H9 (cell line): ENCODE data around the gene TRMT61A. TPM values are rescaled to one million over a fixed set of nuclear protein-coding genes. Genes with fewer than 3 reads are reported as not detected.
A peak's percentile ranks its signal among the peaks of the same experiment; 100 is the strongest.

ENCODE experiments used
- DNase-seq: peaks from one replicate; pipeline ENCODE4 v3.0.0-alpha.2; 2017
- H2AFZ ChIP-seq: one replicate; pipeline ENCODE4 v1.6.1; 2013; ENCODE audit warnings: mild to moderate bottlenecking, low read length, control low read depth, moderate library complexity
- H2AK5ac ChIP-seq: 2 replicates; pipeline ENCODE4 v1.6.1; 2013; ENCODE audit warnings: low read length, control low read depth, mixed read lengths; ENCODE audit not compliant: insufficient read length
- H2BK120ac ChIP-seq: one replicate; pipeline ENCODE4 v1.6.1; 2013; ENCODE audit warnings: low read depth, mild to moderate bottlenecking, low read length, control low read depth, inconsistent platforms; ENCODE audit not compliant: poor library complexity, severe bottlenecking
- H2BK12ac ChIP-seq: 2 replicates; pipeline ENCODE4 v1.6.1; 2013; ENCODE audit warnings: low read length, control low read depth, mixed read lengths, low read depth; ENCODE audit not compliant: insufficient read length
- H2BK15ac ChIP-seq: 2 replicates; pipeline ENCODE4 v1.6.1; 2013; ENCODE audit warnings: low read depth, low read length, control low read depth
- H2BK20ac ChIP-seq: one replicate; pipeline ENCODE4 v1.6.1; 2013; ENCODE audit warnings: low read depth, mild to moderate bottlenecking, low read length, control low read depth, inconsistent platforms; ENCODE audit not compliant: poor library complexity, severe bottlenecking
- H2BK5ac ChIP-seq: 2 replicates; pipeline ENCODE4 v1.6.1; 2013; ENCODE audit warnings: low read length, control low read depth, mixed read lengths; ENCODE audit not compliant: insufficient read length
- H3K14ac ChIP-seq: 2 replicates; pipeline ENCODE4 v1.6.1; 2013; ENCODE audit warnings: low read length, control low read depth; ENCODE audit not compliant: insufficient read depth
- H3K18ac ChIP-seq: 2 replicates; pipeline ENCODE4 v1.6.1; 2013; ENCODE audit warnings: low read depth, mild to moderate bottlenecking, mixed read lengths, low read length, control low read depth; ENCODE audit not compliant: insufficient read length
- H3K23ac ChIP-seq: 2 replicates; pipeline ENCODE4 v1.6.1; 2013; ENCODE audit warnings: low read length, control low read depth, mixed read lengths, low read depth; ENCODE audit not compliant: insufficient read length
- H3K23me2 ChIP-seq: 2 replicates; pipeline ENCODE4 v1.6.1; 2013; ENCODE audit warnings: low read depth, mild to moderate bottlenecking, mixed read lengths, low read length, control low read depth; ENCODE audit not compliant: insufficient read length, poor library complexity, severe bottlenecking
- H3K27ac ChIP-seq: 2 replicates; pipeline ENCODE4 v1.5.1; 2013; ENCODE audit warnings: low read length, control low read depth, mixed read lengths, low read depth; ENCODE audit not compliant: insufficient read length
- H3K27me3 ChIP-seq: 2 replicates; pipeline ENCODE4 v1.6.1; 2013; ENCODE audit warnings: low read length, control low read depth, inconsistent platforms; ENCODE audit not compliant: insufficient read depth
- H3K4ac ChIP-seq: 2 replicates; pipeline ENCODE4 v1.6.1; 2013; ENCODE audit warnings: low read depth, mild to moderate bottlenecking, control low read depth, inconsistent platforms, low read length, moderate library complexity
- H3K4me1 ChIP-seq: 2 replicates; pipeline ENCODE4 v1.6.1; 2013; ENCODE audit warnings: low read length, control low read depth, inconsistent platforms; ENCODE audit not compliant: insufficient read depth
- H3K4me2 ChIP-seq: 2 replicates; pipeline ENCODE4 v1.6.1; 2013; ENCODE audit warnings: low read length, control low read depth, mixed read lengths; ENCODE audit not compliant: insufficient read length, insufficient read depth
- H3K56ac ChIP-seq: 2 replicates; pipeline ENCODE4 v1.6.1; 2013; ENCODE audit warnings: low read depth, mild to moderate bottlenecking, mixed read lengths, low read length, control low read depth; ENCODE audit not compliant: insufficient read length
- H3K79me1 ChIP-seq: 2 replicates; pipeline ENCODE4 v1.6.1; 2013; ENCODE audit warnings: low read depth, mild to moderate bottlenecking, moderate library complexity, low read length, control low read depth, inconsistent platforms; ENCODE audit not compliant: insufficient read depth, poor library complexity, severe bottlenecking
- H3K79me2 ChIP-seq: 2 replicates; pipeline ENCODE4 v1.6.1; 2013; ENCODE audit warnings: low read length, control low read depth, inconsistent platforms; ENCODE audit not compliant: insufficient read depth
- H3K9ac ChIP-seq: 2 replicates; pipeline ENCODE4 v1.6.1; 2013; ENCODE audit warnings: low read length, control low read depth, mixed read lengths; ENCODE audit not compliant: insufficient read length; ENCODE audit errors: extremely low read depth
- H3K9me3 ChIP-seq: one replicate; pipeline ENCODE4 v1.6.1; 2013; ENCODE audit warnings: low read depth, low read length, inconsistent platforms; ENCODE audit not compliant: control insufficient read depth
- H3T11ph ChIP-seq: one replicate; pipeline ENCODE4 v1.6.1; 2013; ENCODE audit warnings: mild to moderate bottlenecking, low read length, control low read depth, inconsistent platforms
- H4K20me1 ChIP-seq: one replicate; pipeline ENCODE4 v1.6.1; 2013; ENCODE audit not compliant: control insufficient read depth, insufficient read length, insufficient read depth
- H4K5ac ChIP-seq: 2 replicates; pipeline ENCODE4 v1.6.1; 2013; ENCODE audit warnings: low read depth, mild to moderate bottlenecking, mixed read lengths, low read length, control low read depth; ENCODE audit not compliant: insufficient read length
- H4K8ac ChIP-seq: replicated peaks from 2 replicates; pipeline ENCODE4 v1.6.1; 2013; ENCODE audit warnings: low read length, control low read depth, mixed read lengths, low read depth; ENCODE audit not compliant: insufficient read length
- H4K91ac ChIP-seq: 2 replicates; pipeline ENCODE4 v1.6.1; 2013; ENCODE audit warnings: low read depth, mild to moderate bottlenecking, moderate library complexity, mixed read lengths, low read length, control low read depth; ENCODE audit not compliant: insufficient read length
- H3K27ac Mint-ChIP-seq, 3 experiments: 2 replicates in 2 of 3; 3 replicates in 1 of 3; pipeline ENCODE4 v1.8.0; 2020 to 2021; ENCODE audit warnings: mixed read lengths in 3 of 3, mild to moderate bottlenecking in 1 of 3, moderate library complexity in 1 of 3
- H3K27me3 Mint-ChIP-seq: 2 replicates; pipeline ENCODE4 v1.8.0; 2021; ENCODE audit warnings: low read depth, mild to moderate bottlenecking, moderate library complexity, mixed read lengths
- H3K36me3 Mint-ChIP-seq, 3 experiments: 2 replicates in 2 of 3; 3 replicates in 1 of 3; pipeline ENCODE4 v1.8.0; 2020 to 2021; ENCODE audit warnings: low read depth in 3 of 3, mixed read lengths in 3 of 3; ENCODE audit not compliant: insufficient read depth in 1 of 3
- H3K4me1 Mint-ChIP-seq, 2 experiments: 2 replicates each; pipeline ENCODE4 v1.8.0; 2020; ENCODE audit warnings: mixed read lengths in 2 of 2
- H3K4me3 Mint-ChIP-seq, 2 experiments: 2 replicates in 1 of 2; 3 replicates in 1 of 2; pipeline ENCODE4 v1.8.0; 2020 to 2021; ENCODE audit warnings: mild to moderate bottlenecking in 2 of 2, mixed read lengths in 2 of 2, moderate library complexity in 1 of 2
- H3K9me3 Mint-ChIP-seq, 2 experiments: 2 replicates in 1 of 2; 3 replicates in 1 of 2; pipeline ENCODE4 v1.8.0; 2020; ENCODE audit warnings: mild to moderate bottlenecking in 2 of 2, mixed read lengths in 2 of 2, moderate library complexity in 1 of 2
- WGBS: extraction: QIAGEN DNeasy Blood & Tissue Kit; methylation state at CpG from one replicate; pipeline ENCODE4 v1.1.7; 2013; ENCODE audit warnings: missing lambda C conversion rate, low lambda C conversion rate, mixed read lengths; ENCODE audit not compliant: insufficient read length; ENCODE audit errors: extremely low coverage; 5-methylcytosine and 5-hydroxymethylcytosine counted together
- total RNA-seq: library from RNA; stranded (reverse); gene quantifications from 2 replicates; pipeline ENCODE4 v1.2.1, GENCODE V29; 2021
- TF ChIP-seq, protein P1 (sequence below): fragments of 200-600 bp; sonication (generic); conservative IDR thresholded peaks from 3 replicates; pipeline ENCODE4 v1.8.0; 2021; ENCODE audit warnings: antibody characterized with exemption, mild to moderate bottlenecking

The TRMT61A gene
- total RNA-seq, 1 experiment from 2014 or later: 21.9 TPM

DNA sequence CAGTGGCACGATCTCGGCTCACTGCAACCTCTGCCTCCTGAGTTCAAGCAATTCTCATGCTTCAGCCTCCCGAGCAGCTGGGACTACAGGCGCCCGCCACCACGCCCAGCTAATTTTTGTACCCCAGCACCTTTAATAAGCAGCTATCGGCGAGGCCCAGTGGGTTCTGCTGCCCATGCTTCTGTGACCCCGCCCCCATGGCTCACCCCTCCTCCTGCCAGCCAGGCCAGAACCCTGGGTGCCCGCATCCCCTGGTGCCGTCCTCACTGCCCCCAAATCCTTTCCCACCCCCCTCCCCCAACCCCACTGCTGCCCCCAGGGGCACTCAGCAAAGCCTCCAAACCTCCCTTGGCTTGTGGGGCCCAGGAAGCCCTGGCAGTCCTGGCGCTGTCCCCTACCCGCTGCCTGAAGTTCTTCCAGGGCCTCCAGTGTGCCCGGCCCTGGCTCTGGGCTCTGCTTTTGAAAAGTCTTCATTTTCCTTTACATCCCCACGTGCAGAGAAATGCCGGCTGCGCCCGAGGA is 19.0 kb downstream of the TRMT61A start:
- Mint-ChIP-seq H3K36me3 (no peaks in the 10 kb centered on the region), H3K27ac (peak overlapping the region in 1 of 3 experiments; percentile 92; a peak in 1 of 7 replicates), H3K9me3 (no peaks in the 10 kb centered on the region), H3K4me3 (no peak overlapping the region), H3K27me3 (no peaks in the 10 kb centered on the region; the same call in 1 of the 2 replicates), H3K4me1 (peaks cover 9 to 14% of the 10 kb centered on the region in 2 experiments)
- Histone ChIP-seq H3K18ac (no peak overlapping the region), H3T11ph (no peak overlapping the region), H2AK5ac (no peak overlapping the region), H3K4me2 (no peak overlapping the region), H3K23me2 (no peaks in the 10 kb centered on the region), H3K9ac (no peak overlapping the region), H3K79me1 (no peaks in the 10 kb centered on the region), H3K79me2 (no peaks in the 10 kb centered on the region), H3K14ac (no peak overlapping the region), H4K91ac (no peak overlapping the region), H3K56ac (no peak overlapping the region), H4K5ac (no peak overlapping the region), H4K20me1 (no peaks in the 10 kb centered on the region), H2BK12ac (no peak overlapping the region), H3K4me1 (no peaks in the 10 kb centered on the region; the same call in 1 of the 2 replicates), H2AFZ (no peak overlapping the region), H3K23ac (no peak overlapping the region), H2BK5ac (no peak overlapping the region), H2BK120ac (no peak overlapping the region), H3K27ac (no peak overlapping the region), H3K4ac (no peak overlapping the region), H4K8ac (no peak overlapping the region), H3K9me3 (no peaks in the 10 kb centered on the region), H2BK20ac (no peak overlapping the region), H2BK15ac (no peak overlapping the region), H3K27me3 (no peaks in the 10 kb centered on the region)
- no CpG with 5 or more reads among the region's 18 CpGs for WGBS
- TF ChIP-seq, protein P1, sequence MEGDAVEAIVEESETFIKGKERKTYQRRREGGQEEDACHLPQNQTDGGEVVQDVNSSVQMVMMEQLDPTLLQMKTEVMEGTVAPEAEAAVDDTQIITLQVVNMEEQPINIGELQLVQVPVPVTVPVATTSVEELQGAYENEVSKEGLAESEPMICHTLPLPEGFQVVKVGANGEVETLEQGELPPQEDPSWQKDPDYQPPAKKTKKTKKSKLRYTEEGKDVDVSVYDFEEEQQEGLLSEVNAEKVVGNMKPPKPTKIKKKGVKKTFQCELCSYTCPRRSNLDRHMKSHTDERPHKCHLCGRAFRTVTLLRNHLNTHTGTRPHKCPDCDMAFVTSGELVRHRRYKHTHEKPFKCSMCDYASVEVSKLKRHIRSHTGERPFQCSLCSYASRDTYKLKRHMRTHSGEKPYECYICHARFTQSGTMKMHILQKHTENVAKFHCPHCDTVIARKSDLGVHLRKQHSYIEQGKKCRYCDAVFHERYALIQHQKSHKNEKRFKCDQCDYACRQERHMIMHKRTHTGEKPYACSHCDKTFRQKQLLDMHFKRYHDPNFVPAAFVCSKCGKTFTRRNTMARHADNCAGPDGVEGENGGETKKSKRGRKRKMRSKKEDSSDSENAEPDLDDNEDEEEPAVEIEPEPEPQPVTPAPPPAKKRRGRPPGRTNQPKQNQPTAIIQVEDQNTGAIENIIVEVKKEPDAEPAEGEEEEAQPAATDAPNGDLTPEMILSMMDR: no peak
- no peak for DNase-seq
